Transverse colon (tissue), 4 donors: ENCODE measurements around the gene MTMR4. TPM values are rescaled to one million over a fixed set of nuclear protein-coding genes. Genes with fewer than 3 reads are reported as not detected.
"Not testable (repeated sequence)": the region's sequence is repeated elsewhere in the genome, so short reads cannot be mapped to it uniquely, and the experiment has no call there.

Experiments
- DNase-seq: peaks from one replicate; pipeline ENCODE4 v3.0.0-alpha.2; 2019
- H3K27ac ChIP-seq, 4 donors: fragments of 200-600 bp; sonication (generic); 2 replicates each; pipeline ENCODE4 v1.5.1; 2016 to 2018; ENCODE audit warnings: inconsistent platforms in 4 of 4
- H3K27me3 ChIP-seq: fragments of 200-600 bp; sonication (generic); 2 replicates; pipeline ENCODE4 v1.5.1; 2017; ENCODE audit warnings: inconsistent platforms
- H3K36me3 ChIP-seq, 4 donors: fragments of 200-600 bp; sonication (generic); 2 replicates each; pipeline ENCODE4 v1.5.1; 2017 to 2019; ENCODE audit warnings: inconsistent platforms in 4 of 4
- H3K4me1 ChIP-seq, 4 donors: fragments of 200-600 bp; sonication (generic); 2 replicates each; pipeline ENCODE4 v1.5.1; 2017 to 2020; ENCODE audit warnings: inconsistent platforms in 4 of 4
- H3K4me3 ChIP-seq, 4 donors: fragments of 200-600 bp; sonication (generic); 1 replicate in 1 of 4; 2 replicates in 3 of 4; pipeline versions ENCODE4 v1.5.1 to v1.6.1; 2017 to 2019; ENCODE audit warnings: inconsistent platforms in 4 of 4
- H3K9me3 ChIP-seq, 2 donors: fragments of 200-600 bp; sonication (generic); 2 replicates each; pipeline ENCODE4 v1.5.1; 2017 to 2019; ENCODE audit warnings: inconsistent platforms in 2 of 2
- CTCF ChIP-seq, 5 experiments: fragments of 200-600 bp in 3 of 5; fragments of 450-650 bp in 2 of 5; sonication (generic) in 3 of 5; IDR thresholded peaks; 1 replicate in 2 of 5; 2 replicates in 3 of 5; pipeline ENCODE4 v1.5.1; 2016 to 2017; ENCODE audit warnings: antibody characterized with exemption in 5 of 5, inconsistent platforms in 3 of 5, mild to moderate bottlenecking in 2 of 5, moderate library complexity in 1 of 5
- EP300 ChIP-seq: sonication (generic); formaldehyde crosslinking; IDR thresholded peaks from one replicate; pipeline ENCODE4 v1.6.1; 2017; ENCODE audit warnings: antibody characterized with exemption, low read depth
- POLR2A ChIP-seq: fragments of 450-650 bp; IDR thresholded peaks from one replicate; pipeline ENCODE4 v1.6.1; 2016; ENCODE audit warnings: antibody characterized with exemption, mild to moderate bottlenecking, moderate library complexity
- POLR2AphosphoS5 ChIP-seq, 3 donors: sonication (generic); formaldehyde crosslinking; IDR thresholded peaks; one replicate each; pipeline ENCODE4 v1.6.1; 2016; ENCODE audit warnings: antibody characterized with exemption in 3 of 3
- WGBS, 2 donors: methylation state at CpG; one replicate each; pipeline ENCODE4 v1.1.5; 2018; ENCODE audit warnings: low coverage in 1 of 2; 5-methylcytosine and 5-hydroxymethylcytosine counted together
- in situ Hi-C, 4 donors: fragments of 200-750 bp; cut with MboI; loops; one replicate each; pipeline versions ENCODE4 v1.15.0 to v1.15.1; 2017; ENCODE audit warnings: low sequenced_read_pairs in 3 of 4, low pct_ligation_motif_present in 1 of 4, low pct_unique_long_range_greater_than_20kb in 1 of 4
- intact Hi-C: fragments of 100-400 bp; cut with DNase I; formaldehyde crosslinking; loops from one replicate; pipeline ENCODE4 v1.15.1; 2023; ENCODE audit warnings: low total_unique reads
- total RNA-seq, 4 donors: library from RNA; depleted of rRNA; stranded (reverse); fragments of >200 nt; gene quantifications; one replicate each; pipeline ENCODE4 v1.1.0, GENCODE V29; 2016

Gene MTMR4
- total RNA-seq, 4 donors from 2014 or later, result 43.2 to 79.6 (median 53.1) TPM

DNA sequence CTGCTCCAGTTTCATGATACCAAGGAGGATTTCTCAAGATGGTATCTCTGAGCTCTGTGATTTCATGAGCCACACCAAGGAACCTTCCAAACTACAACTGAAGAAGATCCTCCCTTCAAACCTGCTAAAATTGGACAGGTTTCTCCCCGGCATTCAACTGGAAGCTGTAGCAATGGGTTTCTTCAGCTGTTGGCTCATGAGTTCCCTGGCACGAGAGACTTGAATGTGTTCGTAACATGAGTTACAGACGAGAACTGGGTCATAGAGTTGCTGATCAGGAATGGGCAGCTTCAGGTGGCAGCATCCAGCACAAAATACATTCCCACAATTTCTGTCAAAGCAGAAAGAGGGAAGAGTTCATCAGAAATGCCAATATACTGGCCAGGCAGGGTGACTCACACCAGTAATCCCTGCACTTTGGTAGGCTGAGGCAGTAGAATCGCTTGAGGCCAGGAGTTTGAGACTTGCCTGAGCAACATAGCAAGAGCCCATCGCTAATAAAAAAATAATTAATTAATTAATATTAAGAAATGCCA lies 22.9 kb downstream of the MTMR4 start:
- in situ Hi-C loops, result no loop called here

DNA sequence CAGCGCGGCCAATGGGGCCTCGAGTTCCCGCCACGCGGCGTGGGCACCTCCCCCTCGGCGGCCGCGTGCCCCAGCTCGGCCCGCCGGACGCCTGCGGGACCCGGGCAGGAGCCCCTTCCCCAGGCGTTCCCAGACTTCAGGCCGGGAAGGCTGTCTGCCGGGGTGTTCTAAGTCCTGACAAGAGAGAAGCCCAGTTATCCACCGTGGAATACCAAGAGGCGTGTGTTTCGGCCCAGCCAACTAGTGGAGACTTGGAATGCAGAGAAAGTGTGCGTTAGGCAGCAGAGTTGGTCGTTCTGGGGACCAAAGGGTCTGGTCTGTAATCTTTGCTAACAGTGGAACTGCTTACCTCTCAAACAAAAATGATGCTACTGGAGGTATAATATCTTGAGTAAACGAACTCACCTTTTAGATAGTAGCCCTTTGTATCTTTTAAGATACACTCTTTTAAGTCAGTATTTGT lies 26.0 kb downstream of the MTMR4 start:
- in situ Hi-C loops, result no loop called here

More for the DNA sequence above, 22.9 kb downstream of the MTMR4 start:
- no peaks in the 10 kb centered on the region for H3K4me1 ChIP-seq
- H3K9me3 ChIP-seq, result no peaks in the 10 kb centered on the region
- H3K36me3 ChIP-seq, result peaks cover 0 to 74% (median 30%) of the 10 kb centered on the region in 4 donors
- no peak for TF ChIP-seq EP300
- TF ChIP-seq POLR2A, result no peak
- no peak for TF ChIP-seq POLR2AphosphoS5 (IDR thresholded peaks at IDR 0.05)
- TF ChIP-seq CTCF (IDR thresholded peaks at IDR 0.05), result no peak
- intact Hi-C loops, result no loop called here
- 95 to 97% methylated on average over 2 to 6 of the region's 6 CpGs for whole genome bisulfite sequencing, 2 donors
- H3K27me3 ChIP-seq, result no peaks in the 10 kb centered on the region
- no peak for DNase-seq
- H3K4me3 ChIP-seq, result no peak overlapping the region
- no peak overlapping the region for H3K27ac ChIP-seq

GRCh38 chr17:58487589-58488427 lies 26.6 kb downstream of the MTMR4 start, which contains the start of gene HSF5:
TSS of gene HSF5 (minus strand) at chr17:58488408. CDS start at chr17:58488274, 134 bp downstream.
- TF ChIP-seq POLR2AphosphoS5 (IDR thresholded peaks at IDR 0.05) (no peak), CTCF (IDR thresholded peaks at IDR 0.05) (peak in 1 of 5 experiments; percentile 19)
- no peaks in the 10 kb centered on the region for H3K9me3 ChIP-seq
- in situ Hi-C loops (no loop called here), intact Hi-C loops (no loop called here)
- H3K4me1 ChIP-seq, result no peaks in the 10 kb centered on the region
- no peak within 1 kb of the TSS for H3K27ac ChIP-seq
- peak; percentile 42 for DNase-seq
- H3K27me3 ChIP-seq, result no peaks in the 10 kb centered on the region
- peaks cover 0 to 40% (median 13%) of the 10 kb centered on the region in 4 donors for H3K36me3 ChIP-seq
- WGBS, 2 donors, result 79% methylated on average over 67 of the region's 98 CpGs; no CpG with 5 or more reads in 1 of the 2 donors
- peak within 1 kb of the TSS in 1 of 4 donors; percentile 9 for H3K4me3 ChIP-seq

More for the DNA sequence above, 26.0 kb downstream of the MTMR4 start:
- no peak overlapping the region for H3K4me3 ChIP-seq
- H3K9me3 ChIP-seq, result no peaks in the 10 kb centered on the region
- H3K27me3 ChIP-seq, result no peaks in the 10 kb centered on the region
- 98 to 99% methylated on average over 6 to 26 of the region's 26 CpGs for whole genome bisulfite sequencing, 2 donors
- no peaks in the 10 kb centered on the region for H3K4me1 ChIP-seq
- peaks cover 0 to 46% (median 16%) of the 10 kb centered on the region in 4 donors for H3K36me3 ChIP-seq
- intact Hi-C loops, result no loop called here
- no peak for DNase-seq
- TF ChIP-seq POLR2AphosphoS5 (IDR thresholded peaks at IDR 0.05) (no peak), POLR2A (no peak), EP300 (no peak)
- no peak overlapping the region for H3K27ac ChIP-seq

DNA sequence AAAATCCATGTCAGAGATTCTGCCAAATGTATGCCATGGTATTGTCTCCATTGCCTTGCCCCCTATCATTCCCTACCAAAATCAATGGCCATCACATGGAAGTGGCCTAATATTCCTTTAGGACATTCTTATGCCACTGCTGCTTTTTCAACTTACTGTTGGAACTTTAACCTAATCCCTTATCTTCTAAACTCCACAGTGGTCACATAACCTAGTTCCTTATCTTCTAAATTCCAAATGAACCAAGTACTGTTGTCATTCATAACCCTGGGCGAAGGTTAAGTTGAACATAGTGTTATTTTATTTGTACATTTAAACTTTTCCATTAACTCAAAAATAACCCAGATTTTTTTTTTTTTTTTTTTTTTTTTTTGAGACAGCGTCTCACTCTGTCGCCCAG lies 29.8 kb downstream of the MTMR4 start:
- WGBS, 2 donors, result 86 to 95% methylated on average over 2 to 3 of the region's 3 CpGs
- DNase-seq, result no peak
- TF ChIP-seq EP300, result no peak

DNA sequence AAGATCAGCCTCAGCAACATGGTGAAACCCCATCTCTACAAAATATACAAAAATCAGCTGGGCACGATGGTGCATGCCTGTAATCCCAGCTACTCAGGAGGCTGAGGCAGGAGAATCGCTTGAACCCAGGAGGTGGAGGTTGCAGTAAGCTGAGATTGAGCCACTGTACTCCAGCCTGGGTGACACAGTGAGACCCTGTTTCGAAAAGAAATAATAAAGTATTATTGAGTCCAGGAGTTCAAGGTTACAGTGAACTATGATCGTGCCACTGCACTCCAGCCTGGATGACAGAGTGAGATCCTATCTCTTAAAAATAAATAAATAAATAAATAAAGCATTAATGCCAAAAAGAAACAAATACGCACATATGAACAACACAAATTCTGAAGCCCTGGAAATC lies 32.6 kb downstream of the MTMR4 start:
- H3K27me3 ChIP-seq, H3K4me1 ChIP-seq, H3K9me3 ChIP-seq, DNase-seq, H3K36me3 ChIP-seq, in situ Hi-C loops, H3K27ac ChIP-seq, intact Hi-C loops, H3K4me3 ChIP-seq: not testable (repeated sequence)
- WGBS, 2 donors, result 88 to 95% methylated on average over 2 to 5 of the region's 5 CpGs

More for the DNA sequence above, 29.8 kb downstream of the MTMR4 start:
- no peaks in the 10 kb centered on the region for H3K27me3 ChIP-seq
- no peaks in the 10 kb centered on the region for H3K4me1 ChIP-seq
- in situ Hi-C loops, result no loop called here
- H3K9me3 ChIP-seq, result no peaks in the 10 kb centered on the region
- peaks cover 0 to 12% (median 0%) of the 10 kb centered on the region in 4 donors for H3K36me3 ChIP-seq
- no peak overlapping the region for H3K27ac ChIP-seq
- H3K4me3 ChIP-seq, result no peak overlapping the region
- intact Hi-C loops, result no loop called here
